ENCODE results near the gene CDKN1B.
"Not testable (repeated sequence)": the region's sequence is repeated elsewhere in the genome, so short reads cannot be mapped to it uniquely, and the experiment has no call there.

The CDKN1B gene

GRCh38 chr12:12724421-12725085 lies 7.4 kb downstream of the CDKN1B start:
- DNase-seq (ENCODE audit: low read depth), result no peak

GRCh38 chr12:12725086-12725955 lies 8.2 kb downstream of the CDKN1B start:
- DNase-seq (ENCODE audit: low read depth), result peak; percentile 99

- no peak for DNase-seq (ENCODE audit: low read depth)
Observed at GRCh38 chr12:12725956-12726554, 8.9 kb downstream of the CDKN1B start.

GRCh38 chr12:12726555-12727093 lies 9.5 kb downstream of the CDKN1B start:
- peak; percentile 69 for DNase-seq (ENCODE audit: low read depth)

- DNase-seq (ENCODE audit: low read depth), result no peak
Observed at GRCh38 chr12:12731178-12731577, 14.0 kb downstream of the CDKN1B start.

GRCh38 chr12:12731785-12732184 lies 14.6 kb downstream of the CDKN1B start:
- no peak for DNase-seq (ENCODE audit: low read depth)

GRCh38 chr12:12733118-12733517 lies 15.9 kb downstream of the CDKN1B start:
- DNase-seq (ENCODE audit: low read depth), result no peak

GRCh38 chr12:12734054-12734453 lies 16.9 kb downstream of the CDKN1B start:
- DNase-seq (ENCODE audit: low read depth), result no peak

- DNase-seq (ENCODE audit: low read depth), result no peak
Observed at GRCh38 chr12:12734561-12735071, 17.4 kb downstream of the CDKN1B start.

GRCh38 chr12:12735301-12735700 lies 18.1 kb downstream of the CDKN1B start:
- peak; percentile 60 for DNase-seq (ENCODE audit: low read depth)

- DNase-seq (ENCODE audit: low read depth), result peak; percentile 48
Observed at GRCh38 chr12:12736759-12737676, 19.9 kb downstream of the CDKN1B start.

GRCh38 chr12:12738152-12738551 lies 21.0 kb downstream of the CDKN1B start:
- not testable (repeated sequence) for DNase-seq (ENCODE audit: low read depth)

GRCh38 chr12:12741660-12742059 lies 24.5 kb downstream of the CDKN1B start:
- no peak for DNase-seq (ENCODE audit: low read depth)

GRCh38 chr12:12744546-12745305 lies 27.6 kb downstream of the CDKN1B start:
- DNase-seq (ENCODE audit: low read depth), result no peak

- DNase-seq (ENCODE audit: low read depth), result peak; percentile 57
Observed at GRCh38 chr12:12745576-12746211, 28.5 kb downstream of the CDKN1B start.

- DNase-seq (ENCODE audit: low read depth), result no peak
Observed at GRCh38 chr12:12747278-12747677, 30.1 kb downstream of the CDKN1B start.

- no peak for DNase-seq (ENCODE audit: low read depth)
Observed at GRCh38 chr12:12748044-12748443, 30.9 kb downstream of the CDKN1B start.

GRCh38 chr12:12749433-12749832 lies 32.3 kb downstream of the CDKN1B start:
- DNase-seq (ENCODE audit: low read depth), result no peak

GRCh38 chr12:12755923-12756322 lies 38.8 kb downstream of the CDKN1B start:
- DNase-seq (ENCODE audit: low read depth), result no peak

GRCh38 chr12:12757121-12757520 lies 40.0 kb downstream of the CDKN1B start:
- DNase-seq (ENCODE audit: low read depth), result no peak
